NB4 (cell line): ENCODE measurements around the gene SNX25.
"Not testable (repeated sequence)": the region's sequence is repeated elsewhere in the genome, so short reads cannot be mapped to it uniquely, and the experiment has no call there.

Experiments used
- DNase-seq: peaks from one replicate; pipeline ENCODE4 v3.0.0; 2010; ENCODE audit warnings: low read depth
- H3K4me3 ChIP-seq: one replicate; pipeline ENCODE4 v1.5.1; 2011; ENCODE audit warnings: mild to moderate bottlenecking, low read depth, low read length, moderate library complexity
- MAX ChIP-seq: IDR thresholded peaks from 2 replicates; pipeline ENCODE4 v1.6.1; 2011; ENCODE audit warnings: low read depth, low read length
- MYC ChIP-seq: IDR thresholded peaks from 2 replicates; pipeline ENCODE4 v1.6.1; 2011; ENCODE audit warnings: low read depth, low read length
- POLR2A ChIP-seq: IDR thresholded peaks from 2 replicates; pipeline ENCODE4 v1.6.1; 2011; ENCODE audit warnings: mild to moderate bottlenecking; ENCODE audit not compliant: insufficient read length; ENCODE audit errors: extremely low read depth
- TF ChIP-seq, protein P1 (sequence below): IDR thresholded peaks from one replicate; pipeline ENCODE4 v1.5.1; 2012; ENCODE audit warnings: low read depth, low read length

The SNX25 gene

DNA sequence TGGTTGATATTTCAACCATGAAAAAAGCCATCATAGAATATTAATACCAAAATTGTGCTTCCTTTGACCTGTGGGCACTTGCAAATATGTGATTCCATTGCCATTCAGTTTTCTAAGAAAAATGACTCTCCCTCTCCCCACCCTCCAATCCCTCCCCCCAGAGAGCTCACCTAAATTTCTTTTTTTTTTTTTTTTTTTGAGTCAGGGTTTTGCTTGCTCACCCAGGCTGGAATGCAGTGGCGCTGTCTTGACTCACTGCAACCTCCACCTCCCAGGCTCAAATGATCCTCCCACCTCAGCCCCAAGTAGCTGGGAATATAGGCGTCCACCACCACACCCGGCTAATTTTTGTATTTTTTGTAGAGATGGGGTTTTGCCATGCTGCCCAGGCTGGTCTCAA lies 47.0 kb downstream of the SNX25 start:
- TF ChIP-seq POLR2A (no peak), MAX (no peak), MYC (no peak)
- TF ChIP-seq, protein P1, sequence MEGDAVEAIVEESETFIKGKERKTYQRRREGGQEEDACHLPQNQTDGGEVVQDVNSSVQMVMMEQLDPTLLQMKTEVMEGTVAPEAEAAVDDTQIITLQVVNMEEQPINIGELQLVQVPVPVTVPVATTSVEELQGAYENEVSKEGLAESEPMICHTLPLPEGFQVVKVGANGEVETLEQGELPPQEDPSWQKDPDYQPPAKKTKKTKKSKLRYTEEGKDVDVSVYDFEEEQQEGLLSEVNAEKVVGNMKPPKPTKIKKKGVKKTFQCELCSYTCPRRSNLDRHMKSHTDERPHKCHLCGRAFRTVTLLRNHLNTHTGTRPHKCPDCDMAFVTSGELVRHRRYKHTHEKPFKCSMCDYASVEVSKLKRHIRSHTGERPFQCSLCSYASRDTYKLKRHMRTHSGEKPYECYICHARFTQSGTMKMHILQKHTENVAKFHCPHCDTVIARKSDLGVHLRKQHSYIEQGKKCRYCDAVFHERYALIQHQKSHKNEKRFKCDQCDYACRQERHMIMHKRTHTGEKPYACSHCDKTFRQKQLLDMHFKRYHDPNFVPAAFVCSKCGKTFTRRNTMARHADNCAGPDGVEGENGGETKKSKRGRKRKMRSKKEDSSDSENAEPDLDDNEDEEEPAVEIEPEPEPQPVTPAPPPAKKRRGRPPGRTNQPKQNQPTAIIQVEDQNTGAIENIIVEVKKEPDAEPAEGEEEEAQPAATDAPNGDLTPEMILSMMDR, result no peak
- no peak overlapping the region for H3K4me3 ChIP-seq
- no peak for DNase-seq

DNA sequence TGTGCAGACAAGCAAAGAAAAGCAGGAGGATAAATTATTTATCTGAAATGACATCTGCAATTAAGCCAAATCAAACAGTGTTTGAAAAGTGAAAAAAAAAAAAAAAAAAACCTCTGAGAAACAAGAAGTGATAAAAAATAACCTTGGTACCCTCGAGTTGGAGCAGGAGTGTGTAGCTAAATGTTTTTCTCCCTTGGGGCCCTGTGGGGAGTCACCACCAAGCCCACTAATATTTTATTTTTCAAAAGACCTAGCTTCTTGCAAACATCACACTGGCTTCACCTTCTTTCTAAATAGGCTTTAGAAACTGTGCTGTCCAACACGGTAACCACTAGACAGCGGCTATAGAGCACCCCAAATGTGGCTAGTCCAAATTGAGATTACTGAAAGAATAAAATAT lies 47.7 kb downstream of the SNX25 start:
- peak; percentile 11 for DNase-seq
- TF ChIP-seq MAX (no peak), MYC (no peak), POLR2A (no peak)
- TF ChIP-seq, protein P1, result no peak
- no peak overlapping the region for H3K4me3 ChIP-seq

DNA sequence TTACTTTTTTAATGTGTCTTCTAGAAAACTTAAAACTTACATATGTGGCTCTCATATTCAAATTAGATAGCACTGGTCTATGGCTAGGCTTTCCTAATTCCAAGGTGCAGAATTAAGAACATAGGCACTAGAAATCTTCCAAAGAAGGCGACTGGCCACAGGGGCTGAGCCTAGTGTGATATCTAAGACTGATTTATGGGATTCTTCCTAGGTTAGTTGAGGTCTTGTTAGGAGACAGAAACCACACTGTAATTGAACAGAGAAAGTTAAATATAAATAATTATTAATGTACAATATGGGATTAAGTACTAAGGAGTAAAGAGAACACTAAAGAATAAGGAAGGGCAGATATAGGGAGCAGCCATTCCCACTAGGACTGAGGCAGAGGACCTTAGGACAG lies 48.3 kb downstream of the SNX25 start:
- no peak overlapping the region for H3K4me3 ChIP-seq
- no peak for DNase-seq
- TF ChIP-seq MYC, result no peak
- TF ChIP-seq, protein P1, result no peak
- no peak for TF ChIP-seq MAX
- no peak for TF ChIP-seq POLR2A

- peak; percentile 6 for DNase-seq
- H3K4me3 ChIP-seq, result not testable (repeated sequence)
- peak; percentile 31; the same call in 1 of the 2 replicates for TF ChIP-seq MAX
Measured at GRCh38 chr4:185258741-185259140, 49.3 kb downstream of the SNX25 start.

GRCh38 chr4:185259719-185260118 lies 50.3 kb downstream of the SNX25 start:
- TF ChIP-seq MYC, result no peak
- no peak for TF ChIP-seq POLR2A
- TF ChIP-seq, protein P1, result no peak
- TF ChIP-seq MAX, result no peak
- DNase-seq, result no peak
- H3K4me3 ChIP-seq, result no peak overlapping the region

GRCh38 chr4:185261946-185262345 lies 52.5 kb downstream of the SNX25 start:
- no peak for TF ChIP-seq MAX
- no peak for DNase-seq
- no peak overlapping the region for H3K4me3 ChIP-seq

DNA sequence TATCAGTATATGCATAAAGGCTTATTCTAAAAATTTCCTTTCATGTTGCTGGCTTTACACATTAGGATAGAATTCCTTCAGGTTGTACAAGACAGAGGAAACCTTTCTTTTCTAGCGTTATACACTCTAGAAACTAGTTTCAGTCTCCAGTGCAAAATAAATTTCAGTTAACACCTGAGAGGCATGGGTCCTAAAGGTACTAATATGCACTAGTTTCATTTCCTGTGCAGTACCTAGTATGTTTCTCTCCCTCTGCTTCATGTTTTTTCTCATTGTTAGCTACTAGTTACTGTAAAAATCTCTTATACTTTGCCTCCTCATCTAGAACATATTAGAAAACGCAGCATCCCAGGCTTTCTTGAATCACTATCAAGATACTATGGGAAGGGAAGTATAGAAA lies 54.0 kb downstream of the SNX25 start:
- H3K4me3 ChIP-seq, result no peak overlapping the region
- TF ChIP-seq, protein P1, result no peak
- no peak for DNase-seq
